Retina (tissue), 1 donor: ENCODE results near the gene PITRM1.

Experiments
- DNase-seq: peaks from one replicate; pipeline ENCODE4 v3.0.0-alpha.2; 2016

Gene PITRM1

DNA sequence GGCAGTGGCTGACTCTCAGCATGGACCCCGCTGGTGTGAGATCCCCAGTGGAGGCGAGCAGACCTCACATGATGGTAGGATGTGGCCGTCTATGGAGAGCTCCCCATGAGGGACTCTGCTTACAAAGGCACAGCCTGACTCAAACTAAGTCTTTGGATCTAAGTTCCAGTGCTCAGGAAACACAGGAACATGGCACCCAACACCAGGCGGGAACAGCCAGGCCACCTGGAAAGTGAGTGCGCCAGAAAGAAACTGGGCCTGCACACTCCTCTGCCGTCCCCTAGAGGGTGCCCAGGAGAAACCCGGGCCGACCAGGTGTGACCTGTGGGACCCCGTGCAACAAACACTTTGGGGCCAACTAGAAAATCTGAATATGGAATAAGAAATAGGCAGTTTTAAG is 10.0 kb downstream of the PITRM1 start:
- DNase-seq: no peak

DNA sequence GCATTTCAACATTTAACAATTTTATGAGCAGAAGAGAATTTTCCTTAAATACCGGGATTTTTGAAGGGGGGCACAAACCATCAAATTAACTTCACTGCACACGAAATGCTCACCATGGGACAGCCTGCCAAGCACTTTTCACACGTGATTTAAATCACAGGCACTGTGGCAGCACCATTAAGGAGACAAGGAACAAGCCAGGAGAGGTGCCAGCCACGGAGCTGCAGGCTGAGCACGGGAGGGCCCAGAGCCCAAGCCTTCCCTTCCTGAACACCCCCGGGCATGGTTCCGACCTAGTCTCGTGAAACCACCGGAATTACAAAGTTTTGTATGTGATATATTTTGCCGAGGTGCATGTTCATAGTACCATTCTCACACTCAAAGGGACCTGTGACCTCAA is 13.4 kb downstream of the PITRM1 start:
- no peak for DNase-seq

DNA sequence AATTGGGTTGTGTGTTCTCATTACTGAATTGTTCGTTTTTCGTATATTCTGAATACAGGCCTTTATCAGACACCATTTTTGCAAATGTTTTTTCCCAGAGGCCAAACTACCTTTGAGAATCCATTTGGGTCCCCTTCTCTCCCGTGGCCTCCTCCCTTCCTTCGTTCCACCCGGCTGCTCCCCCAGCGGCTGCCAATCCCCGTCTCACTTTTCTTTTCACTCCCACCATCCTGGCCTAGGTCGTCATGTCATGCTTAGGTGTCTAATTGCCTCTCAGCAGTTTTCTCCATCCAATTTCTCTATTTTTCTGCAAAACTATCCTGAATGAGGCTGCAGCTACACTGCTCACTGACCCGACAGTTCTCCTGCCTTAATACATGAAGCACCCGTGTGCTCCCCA is 17.9 kb downstream of the PITRM1 start:
- no peak for DNase-seq

DNA sequence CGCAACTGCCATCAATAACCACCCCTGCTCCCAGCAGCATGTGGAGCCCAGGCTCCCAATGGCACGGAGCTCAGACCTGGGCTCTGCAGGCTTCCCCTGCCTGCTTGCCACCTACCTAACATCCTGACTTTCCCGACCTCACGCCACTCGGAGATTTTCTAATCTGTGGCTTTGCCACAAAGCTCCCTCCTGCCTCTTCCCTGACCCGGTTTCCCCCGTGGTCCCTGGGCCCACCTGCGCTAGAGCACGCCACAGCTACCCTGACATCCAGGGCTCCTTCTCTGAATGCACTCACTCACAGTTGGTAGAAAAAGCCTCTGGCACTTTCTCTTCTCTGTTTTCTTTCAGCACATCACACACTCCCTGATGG is 20.0 kb downstream of the PITRM1 start:
- no peak for DNase-seq

DNA sequence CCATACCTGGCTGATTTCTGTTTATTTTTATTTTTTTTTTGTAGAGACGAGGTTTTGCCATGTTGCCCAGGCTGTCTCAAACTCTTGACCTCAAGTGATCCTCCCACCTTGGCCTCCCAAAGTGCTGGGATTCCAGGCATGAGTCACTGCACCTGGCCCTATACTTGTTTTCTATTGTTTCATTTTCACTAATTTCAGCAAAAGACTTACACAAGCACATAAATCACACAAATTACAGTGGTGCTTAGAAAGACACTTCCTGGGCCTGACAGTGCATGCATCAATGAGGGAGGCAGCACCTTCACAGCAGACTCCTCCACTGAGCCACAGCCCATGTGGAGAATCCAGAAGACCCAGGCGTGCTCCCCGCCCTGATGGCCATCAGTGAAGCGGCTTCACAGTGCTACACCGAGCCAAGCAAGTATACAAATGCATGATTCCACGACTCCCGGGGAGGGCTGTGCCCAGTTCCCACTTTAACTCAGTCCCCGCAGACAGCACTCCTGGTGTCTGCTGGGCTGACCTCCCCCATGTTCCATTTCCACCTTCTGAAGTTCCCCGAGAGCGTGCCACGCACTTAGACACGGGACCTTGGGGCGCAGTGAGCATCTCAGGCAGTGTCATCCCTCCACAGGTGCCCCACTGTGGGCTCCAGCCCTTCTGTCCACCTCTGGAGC is 20.6 kb downstream of the PITRM1 start:
- no peak for DNase-seq

DNA sequence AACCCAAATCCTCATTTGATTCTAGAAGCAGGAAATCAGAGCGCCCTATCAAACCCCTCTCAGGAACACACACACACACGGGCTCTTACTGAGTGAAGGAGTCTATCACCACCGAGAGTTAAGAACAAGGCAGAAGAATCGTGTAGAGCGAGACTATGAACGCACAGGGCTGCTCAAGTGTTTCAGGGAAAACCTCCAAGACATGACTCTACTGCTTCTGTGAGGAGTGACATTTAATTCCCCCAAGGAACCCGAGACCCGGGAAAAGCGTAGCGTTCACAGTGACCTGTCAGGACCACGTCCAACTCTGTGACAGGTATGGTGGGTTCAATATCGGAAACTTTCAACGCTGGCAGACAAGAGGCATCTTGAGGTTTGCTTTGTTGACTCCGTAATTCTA is 21.6 kb downstream of the PITRM1 start:
- no peak for DNase-seq

DNA sequence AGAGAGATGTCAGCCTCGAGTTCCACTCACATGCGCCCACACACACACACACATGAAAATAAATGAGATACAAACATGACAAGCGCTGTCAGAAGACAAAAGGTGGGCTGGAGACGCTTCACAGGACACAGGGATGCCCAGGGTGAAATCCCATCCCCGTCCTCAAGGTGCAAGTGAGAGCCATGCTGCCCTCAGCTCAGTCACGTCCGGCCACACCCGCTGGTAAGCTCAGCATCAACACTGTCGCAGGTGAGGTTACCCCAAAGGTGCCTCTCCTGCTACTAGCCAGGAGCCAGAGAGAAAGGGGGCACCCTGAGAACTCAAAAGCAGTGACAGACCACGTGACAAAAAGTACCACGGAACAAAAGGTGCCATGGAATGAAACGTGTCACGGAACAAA is 22.2 kb downstream of the PITRM1 start:
- DNase-seq: no peak

DNA sequence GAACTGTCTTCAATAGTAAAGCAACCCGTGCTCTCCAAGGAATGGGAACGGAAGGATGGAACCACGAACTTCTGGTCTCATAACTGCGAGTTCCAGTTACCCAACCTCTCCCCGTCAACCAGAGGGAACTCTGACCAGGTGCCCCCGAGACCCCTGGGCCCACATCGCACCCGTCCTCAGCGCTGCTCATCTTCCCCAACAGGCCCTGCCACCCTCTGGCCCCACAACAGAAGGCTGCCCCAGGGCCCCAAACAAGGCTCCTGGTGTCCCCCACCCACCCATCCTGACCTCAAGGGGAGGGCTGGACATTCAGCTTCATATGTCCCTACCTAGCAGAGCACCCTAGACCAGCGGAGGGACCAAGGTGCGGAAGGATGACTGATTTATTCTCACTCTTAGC is 22.7 kb downstream of the PITRM1 start:
- no peak for DNase-seq

DNA sequence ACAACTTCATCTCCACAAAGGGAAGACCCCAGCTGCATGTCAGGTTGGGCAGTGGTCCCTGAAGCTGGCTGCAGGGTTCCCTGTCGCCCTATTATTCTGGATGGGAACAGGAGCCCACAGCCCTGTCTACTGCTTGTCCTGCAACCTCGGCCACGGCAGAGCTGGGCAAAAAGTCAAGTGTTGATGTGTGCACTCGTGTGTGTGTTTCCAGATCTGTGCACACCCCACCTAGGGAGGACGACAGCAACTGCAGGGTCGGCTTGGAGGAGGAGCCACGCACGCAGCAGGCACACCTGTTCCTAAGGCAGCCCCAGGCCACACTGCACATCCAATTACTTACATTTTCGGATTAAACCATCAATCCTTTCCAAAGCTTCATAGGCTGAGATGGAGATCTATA is 23.6 kb downstream of the PITRM1 start:
- DNase-seq: no peak

DNA sequence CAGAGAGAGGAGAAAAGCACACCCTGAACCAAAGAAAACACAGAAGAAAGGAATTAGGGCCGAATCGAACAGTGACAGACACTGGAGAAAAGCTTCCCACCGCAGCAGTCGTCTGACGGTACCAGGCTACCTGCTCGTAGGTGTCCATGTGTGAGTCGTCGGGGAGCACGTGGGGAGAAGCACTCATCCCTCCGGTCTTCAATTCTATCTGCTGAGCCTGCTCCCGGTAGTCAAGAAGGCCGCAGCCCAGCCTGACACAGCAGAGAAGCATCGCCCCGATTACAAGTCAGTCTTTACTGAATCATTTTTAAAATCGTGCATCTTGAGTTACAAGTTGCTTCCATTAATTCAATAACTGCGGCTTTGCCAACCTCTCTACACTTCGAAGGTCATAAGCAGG is 24.5 kb downstream of the PITRM1 start:
- no peak for DNase-seq

DNA sequence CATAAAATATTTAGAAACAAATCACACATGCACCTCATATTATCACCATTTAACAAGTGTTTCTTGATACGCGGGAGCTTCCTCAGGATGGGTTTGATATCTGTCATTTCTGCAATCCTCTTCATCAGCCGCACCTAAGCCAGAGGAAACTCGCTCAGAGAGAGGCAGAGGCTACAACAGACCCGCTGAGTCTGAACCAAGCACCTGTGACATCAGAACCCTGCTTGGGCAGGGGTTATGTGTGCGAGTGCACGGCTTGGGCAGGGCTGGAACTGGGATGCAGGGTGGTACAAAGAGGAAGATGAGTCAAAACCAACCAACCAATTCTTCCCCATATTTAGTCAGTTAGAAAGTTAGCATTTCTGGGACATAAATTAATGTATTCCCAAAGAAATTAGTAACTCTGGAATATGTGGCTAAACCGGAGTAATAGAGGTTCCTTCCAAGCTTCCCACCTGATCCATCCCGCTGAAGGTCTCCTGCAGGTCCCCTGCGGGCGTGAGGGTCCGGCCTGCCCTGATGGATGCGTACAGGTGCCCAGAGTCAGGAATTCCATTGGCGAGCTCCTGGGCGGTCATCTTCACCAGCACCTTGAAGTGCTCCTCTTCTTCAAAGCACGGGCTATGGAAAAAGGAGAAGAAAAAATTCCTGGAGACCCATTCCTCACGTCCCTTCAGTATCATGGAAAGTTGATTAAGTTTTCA is 25.3 kb downstream of the PITRM1 start:
- no peak for DNase-seq

DNA sequence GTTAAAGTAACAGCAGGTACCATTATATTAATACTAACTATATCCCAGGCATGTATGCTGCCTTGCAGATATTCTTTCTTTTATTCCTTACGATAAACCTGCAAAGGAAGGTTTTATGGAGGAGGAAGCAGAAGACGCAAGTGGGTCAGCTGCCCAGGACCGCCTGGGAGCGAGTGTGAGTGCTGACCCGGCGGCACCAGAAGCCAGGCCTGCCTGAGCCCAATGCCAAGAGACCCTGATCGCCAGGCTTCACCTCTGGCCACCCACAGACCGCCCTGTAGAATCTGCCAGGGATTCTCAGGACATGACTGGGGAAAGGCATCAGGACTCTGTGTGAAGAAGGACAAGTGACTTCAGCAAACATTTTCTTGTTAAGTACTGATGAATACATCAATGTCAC is 26.3 kb downstream of the PITRM1 start:
- no peak for DNase-seq

DNA sequence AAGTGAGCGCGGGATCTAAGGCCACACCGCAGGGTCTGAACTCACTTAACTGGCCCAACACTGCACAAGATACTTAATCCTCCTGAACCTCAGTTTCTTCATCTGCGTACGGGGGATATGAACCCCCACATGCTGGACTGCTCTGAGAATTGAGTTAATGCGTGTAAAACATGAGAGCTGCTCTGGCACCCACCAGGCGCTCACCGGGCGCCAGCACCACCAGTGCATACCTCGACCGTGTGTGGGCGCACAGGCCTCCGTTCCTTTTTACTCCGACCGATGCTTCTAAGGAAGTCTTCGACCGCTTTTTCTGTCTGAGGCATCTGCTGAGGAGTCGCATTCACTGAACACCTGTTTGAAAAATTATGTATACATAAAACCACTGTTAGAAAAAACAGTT is 27.2 kb downstream of the PITRM1 start:
- DNase-seq: no peak

DNA sequence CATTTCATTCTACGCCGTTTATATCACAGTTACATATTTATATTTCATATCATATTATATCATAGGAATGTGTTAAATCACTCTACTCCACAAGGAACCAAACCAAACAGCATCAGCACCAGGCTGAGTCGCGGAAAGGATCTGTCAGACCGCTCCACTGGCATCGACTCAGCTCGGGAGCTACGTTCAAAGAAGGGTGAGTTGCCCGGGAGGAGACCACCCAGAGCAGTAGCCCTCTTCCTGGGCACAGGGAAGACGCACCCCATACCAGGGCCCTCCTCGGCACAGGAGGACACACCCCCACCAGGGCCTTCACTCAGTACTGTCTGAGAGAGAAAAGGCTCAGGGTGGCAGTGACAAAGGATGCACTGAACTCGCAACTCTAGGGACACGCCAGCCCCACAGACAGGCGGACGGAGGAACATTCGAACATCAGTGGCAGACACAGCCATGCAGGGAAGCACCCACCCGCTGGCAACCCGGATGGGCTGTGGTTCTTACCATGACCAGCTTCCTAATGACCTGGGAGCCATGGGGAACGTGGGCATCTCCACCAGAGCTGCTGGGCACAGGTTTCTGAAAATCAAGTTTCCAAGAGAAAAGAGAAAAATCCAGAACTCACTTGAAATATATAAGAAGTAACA is 28.7 kb downstream of the PITRM1 start:
- no peak for DNase-seq

DNA sequence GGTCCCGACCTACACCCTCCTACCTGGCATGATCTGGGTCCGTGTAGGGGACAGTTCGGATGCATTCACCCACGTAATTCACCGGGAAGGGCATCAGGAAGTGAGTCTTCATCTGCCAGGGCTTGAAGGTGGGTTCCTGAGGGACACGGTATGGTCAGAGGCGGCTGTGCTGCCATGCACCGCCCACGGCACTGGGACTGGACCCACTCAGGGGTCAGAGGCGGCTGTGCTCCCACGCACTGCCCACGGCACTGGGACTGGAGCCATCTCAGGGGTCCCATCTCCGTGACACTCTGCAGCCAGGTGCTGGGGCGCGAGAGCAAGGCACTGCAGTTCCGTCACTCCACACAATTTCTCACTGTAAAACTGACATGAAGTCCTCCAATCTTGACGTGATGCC is 29.2 kb downstream of the PITRM1 start:
- DNase-seq: no peak

DNA sequence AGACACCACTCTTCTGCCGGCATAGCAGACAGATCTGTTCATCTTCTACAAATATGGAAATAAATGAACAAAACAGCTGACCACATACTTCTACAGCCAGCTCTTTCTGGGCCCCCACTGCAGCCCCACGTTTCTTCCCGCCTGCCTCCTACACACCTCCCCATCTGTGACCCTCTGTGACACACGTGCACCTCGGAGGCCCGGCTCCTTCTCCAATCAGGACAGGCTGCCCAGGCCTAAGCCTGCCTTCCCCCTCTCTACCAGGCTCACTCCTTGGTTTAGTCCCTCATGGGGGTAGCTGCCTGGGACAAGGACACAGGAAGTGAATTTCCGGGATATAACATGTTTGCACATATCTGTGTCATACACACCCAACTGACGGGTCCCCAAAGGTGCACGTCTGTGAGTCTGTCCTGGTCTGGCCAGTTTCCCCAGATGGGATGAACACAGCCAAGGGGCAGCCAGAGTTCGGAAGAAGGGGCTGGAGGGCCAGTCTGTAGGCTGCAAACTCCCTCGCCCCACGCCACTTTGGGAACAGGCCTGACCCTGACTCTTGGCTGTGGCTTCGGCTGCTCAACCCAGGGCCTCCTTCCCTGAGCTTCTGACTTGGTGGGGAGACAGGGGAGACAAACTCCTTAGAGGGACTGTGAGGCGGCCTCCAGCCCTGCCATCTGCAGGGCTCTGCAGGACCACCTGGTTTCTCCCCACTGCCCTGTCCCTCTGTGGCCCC is 30.3 kb downstream of the PITRM1 start:
- DNase-seq: no peak

DNA sequence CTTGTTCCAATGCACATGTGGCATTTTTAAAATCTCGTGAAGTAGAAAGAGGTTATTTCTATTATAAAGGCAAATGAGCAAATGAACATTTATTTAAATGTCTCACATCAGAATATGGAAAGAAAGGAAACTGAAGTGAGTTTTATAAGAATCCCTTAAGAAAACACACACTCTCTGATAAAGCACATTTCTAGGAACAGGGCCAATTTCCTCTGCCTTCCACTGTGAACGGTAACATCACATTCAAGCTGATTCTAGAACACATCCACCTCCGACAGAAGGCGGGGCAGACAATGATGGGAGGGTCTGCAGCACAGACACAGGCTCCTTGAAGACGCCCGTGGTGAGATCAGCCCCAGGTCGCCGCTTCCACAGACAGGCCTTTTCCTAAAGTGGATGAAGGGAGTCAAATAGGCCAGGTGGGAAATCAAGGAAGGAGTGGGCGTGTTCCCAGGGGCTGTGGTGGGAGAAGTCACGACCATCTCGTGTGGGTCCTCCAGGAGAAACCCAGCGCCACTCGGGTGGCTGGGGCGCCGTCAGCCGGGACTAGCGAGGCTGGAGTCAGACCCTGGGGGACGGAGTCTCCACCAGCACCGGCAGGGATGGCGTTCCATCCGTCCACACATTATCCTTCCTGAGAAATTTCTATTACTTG is 31.1 kb downstream of the PITRM1 start:
- no peak for DNase-seq

DNA sequence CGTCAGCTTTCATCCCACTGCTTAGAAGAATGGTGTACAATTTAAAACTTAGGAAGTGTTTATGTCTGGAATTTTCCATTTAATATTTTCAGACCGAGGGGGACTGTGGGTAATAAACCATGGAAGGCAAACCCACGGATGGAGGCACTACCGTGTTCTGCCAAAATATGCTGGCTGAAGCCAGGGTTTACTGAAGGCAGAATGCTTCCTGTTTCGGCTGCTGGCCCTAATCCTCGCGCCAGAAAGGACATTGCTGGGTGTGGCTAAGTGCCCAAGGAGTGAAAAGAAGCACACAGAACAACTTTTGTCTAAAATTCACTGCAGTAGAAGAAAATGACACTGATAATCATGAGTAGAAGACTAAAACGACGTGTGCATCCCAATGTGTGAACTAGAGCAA is 32.3 kb downstream of the PITRM1 start:
- no peak for DNase-seq

DNA sequence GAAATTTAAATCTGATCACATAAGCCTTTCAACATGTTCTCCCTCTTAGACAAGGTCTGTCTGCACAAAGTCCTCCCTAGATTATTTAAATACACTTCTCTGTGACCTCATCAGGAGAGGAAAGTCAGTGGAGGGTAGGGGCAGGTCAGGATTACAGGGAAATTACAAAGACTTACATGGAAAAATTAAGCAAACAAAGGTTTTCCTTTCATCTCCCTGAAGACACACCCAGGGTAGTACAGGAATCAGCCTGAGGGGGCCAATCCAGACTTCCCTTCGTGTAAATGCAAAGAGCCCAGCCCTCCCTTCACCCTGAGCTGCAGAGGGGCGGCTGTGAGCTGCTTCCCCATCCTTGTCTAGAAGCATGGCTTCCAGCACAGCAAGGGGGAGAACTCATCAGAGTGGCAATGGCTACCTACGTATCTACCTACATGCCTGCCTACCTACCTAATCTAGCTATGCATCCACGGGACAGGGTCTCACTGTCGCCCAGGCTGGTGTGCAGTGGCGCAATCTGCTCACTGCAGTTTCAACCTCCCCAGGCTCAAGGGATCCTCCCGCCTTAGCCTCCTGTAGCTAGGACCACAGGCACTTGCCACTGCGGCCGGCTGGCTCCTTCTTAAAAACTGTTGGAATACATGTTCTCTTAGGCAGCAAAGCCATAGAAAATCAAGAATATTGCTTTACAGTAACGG is 33.2 kb downstream of the PITRM1 start:
- DNase-seq: no peak

DNA sequence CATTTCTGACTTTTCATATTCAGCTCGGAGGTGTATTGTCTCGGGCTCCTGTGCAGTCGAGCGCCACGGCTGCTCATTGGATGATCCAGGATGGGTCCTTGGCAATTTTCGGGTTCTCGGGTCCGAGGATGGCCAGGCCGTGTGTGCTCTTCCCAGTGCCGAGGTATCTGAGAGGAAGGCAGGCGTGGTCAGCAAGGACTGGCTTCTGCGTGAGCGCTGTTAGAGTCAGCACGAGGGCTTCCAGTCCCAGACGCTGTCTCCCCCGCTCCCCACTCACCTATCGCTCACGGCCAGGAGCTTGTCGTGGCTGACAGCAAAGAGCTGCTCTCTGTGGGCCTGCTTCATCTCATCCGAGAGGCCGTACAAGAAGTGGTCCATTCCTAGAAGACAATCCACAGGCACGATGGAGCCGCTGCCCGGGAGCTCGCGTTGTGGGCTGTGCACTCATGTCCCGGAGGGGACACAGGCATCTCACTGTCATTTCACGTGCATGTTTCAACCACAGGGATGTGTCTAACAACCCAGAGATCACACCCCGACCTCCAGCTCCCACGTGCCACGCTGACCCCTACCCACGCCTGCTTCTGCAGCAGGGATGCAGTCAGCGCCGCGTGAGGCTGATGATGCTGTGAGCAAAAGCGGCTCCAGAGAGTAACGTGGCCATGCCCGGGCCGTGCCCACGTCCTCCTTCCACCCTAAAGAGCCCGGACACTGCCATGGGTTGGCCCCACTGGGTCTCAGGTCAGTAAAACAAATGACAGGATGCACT is 34.4 kb downstream of the PITRM1 start:
- DNase-seq: no peak

DNA sequence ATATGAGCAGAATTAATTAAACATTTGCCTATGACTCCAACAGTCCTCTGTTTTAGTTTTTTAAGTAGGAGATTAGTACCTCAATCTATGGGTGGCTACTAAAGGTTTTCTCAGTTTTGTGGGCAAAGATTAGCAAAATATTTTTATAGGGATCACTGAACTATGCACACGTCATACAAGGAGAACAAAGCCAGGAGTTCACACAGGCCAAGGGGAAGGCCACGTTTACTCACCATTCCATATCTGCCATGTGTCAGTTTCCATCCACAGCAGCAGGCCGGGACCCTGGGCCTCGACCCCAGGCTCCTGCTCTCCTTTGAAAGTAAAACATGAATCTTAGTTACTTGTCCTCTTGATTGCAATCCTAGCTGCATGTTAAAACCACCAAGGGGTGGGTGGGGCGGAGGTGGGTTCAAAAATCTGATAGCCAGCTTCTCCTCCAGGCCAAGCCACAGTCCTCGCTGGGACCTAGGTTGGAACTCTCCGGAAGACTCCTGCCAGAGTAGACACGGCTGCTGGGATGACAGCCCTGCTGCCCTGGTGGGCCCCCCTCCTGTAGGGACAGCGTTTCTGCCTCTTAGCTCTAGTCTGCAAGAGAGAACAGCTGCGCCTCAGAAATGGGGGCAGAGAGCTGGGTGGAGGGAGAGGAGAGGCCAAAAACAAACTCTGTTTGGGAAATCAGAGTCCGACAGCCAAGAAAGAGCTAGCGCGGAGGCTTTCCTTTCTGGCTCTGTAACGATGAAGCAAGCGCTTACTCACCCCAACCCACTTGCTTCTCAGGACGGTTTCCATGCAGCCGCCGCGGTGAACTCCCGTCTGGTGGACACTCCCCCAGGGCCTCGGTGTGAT is 35.6 kb downstream of the PITRM1 start:
- DNase-seq: no peak
